NB4 (cell line): ENCODE data around the gene NIPAL3.

ENCODE experiments used
- MYC ChIP-seq: IDR thresholded peaks from 2 replicates; pipeline ENCODE4 v1.6.1; 2011; ENCODE audit warnings: low read depth, low read length
- POLR2A ChIP-seq: IDR thresholded peaks from 2 replicates; pipeline ENCODE4 v1.6.1; 2011; ENCODE audit warnings: mild to moderate bottlenecking; ENCODE audit not compliant: insufficient read length; ENCODE audit errors: extremely low read depth
- TF ChIP-seq, protein P1 (sequence below): IDR thresholded peaks from one replicate; pipeline ENCODE4 v1.5.1; 2012; ENCODE audit warnings: low read depth, low read length
- TF ChIP-seq, protein P2 (sequence below): IDR thresholded peaks from 2 replicates; pipeline ENCODE4 v1.6.1; 2011; ENCODE audit warnings: low read depth, low read length

DNA sequence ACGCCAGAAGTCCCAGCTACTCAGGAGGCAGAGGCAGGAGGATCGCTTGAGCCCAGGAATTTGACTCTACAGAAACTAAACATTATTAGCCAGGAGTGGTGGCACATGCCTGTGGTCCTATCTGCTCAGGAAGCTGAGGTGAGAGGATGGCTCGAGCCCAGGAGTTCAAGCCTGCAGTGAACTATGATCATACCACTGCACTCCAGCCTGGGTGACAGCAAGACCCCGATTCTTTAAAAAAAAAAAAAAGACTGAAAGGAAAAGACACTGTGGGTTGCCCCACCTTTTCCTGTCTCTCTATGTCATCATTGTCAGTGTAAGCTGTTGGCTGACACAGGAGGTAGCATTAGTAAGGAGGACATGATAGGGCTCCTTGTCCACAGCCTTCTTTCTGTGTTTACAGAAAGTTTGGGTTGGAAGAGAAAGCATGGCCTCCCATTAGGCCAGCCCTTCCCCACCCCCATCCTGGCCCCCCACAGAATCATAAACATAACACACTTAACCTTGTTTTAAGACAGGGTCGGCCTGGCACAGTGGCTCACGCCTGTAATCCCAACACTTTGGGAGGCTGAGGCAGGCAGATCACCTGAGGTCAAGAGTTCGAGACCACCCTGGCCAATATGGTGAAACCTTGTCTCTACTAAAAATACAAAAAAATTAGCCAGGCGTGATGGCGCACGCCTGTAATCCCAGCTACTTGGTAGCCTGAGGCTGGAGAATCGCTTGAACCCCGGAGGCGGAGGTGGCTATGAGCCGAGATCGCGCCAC, 66.4 kb downstream of the NIPAL3 start:
- TF ChIP-seq, protein P1, sequence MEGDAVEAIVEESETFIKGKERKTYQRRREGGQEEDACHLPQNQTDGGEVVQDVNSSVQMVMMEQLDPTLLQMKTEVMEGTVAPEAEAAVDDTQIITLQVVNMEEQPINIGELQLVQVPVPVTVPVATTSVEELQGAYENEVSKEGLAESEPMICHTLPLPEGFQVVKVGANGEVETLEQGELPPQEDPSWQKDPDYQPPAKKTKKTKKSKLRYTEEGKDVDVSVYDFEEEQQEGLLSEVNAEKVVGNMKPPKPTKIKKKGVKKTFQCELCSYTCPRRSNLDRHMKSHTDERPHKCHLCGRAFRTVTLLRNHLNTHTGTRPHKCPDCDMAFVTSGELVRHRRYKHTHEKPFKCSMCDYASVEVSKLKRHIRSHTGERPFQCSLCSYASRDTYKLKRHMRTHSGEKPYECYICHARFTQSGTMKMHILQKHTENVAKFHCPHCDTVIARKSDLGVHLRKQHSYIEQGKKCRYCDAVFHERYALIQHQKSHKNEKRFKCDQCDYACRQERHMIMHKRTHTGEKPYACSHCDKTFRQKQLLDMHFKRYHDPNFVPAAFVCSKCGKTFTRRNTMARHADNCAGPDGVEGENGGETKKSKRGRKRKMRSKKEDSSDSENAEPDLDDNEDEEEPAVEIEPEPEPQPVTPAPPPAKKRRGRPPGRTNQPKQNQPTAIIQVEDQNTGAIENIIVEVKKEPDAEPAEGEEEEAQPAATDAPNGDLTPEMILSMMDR = no peak
- TF ChIP-seq POLR2A = no peak
- TF ChIP-seq, protein P2, sequence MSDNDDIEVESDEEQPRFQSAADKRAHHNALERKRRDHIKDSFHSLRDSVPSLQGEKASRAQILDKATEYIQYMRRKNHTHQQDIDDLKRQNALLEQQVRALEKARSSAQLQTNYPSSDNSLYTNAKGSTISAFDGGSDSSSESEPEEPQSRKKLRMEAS = no peak
- TF ChIP-seq MYC = no peak
